ENCODE measurements around the gene IDH3A. TPM values are rescaled to one million over a fixed set of nuclear protein-coding genes. Genes with fewer than 3 reads are reported as not detected.

IDH3A gene
- total and polyA plus RNA-seq, 2 donors, result 45.7 to 69.5 TPM

DNA sequence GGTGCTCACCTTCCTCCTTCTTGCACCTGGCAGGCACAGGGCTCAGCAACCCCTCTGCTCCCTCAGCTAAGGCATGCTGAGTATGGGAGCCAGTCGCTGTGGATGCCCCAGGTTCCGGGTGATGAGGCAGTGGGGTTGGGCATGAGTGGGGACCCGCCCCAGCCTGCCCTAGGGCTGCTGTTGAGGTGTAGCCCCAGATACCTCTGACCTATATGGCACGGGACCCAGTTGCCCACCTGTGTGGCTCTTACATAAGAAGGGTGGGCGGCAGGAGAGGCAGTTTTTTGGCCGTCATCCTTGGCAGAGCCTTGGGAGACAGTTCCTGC is 64.2 kb downstream of the IDH3A start:
- no peak overlapping the region for H3K4me3 ChIP-seq (ENCODE audit: low read length in 2 of 2)
- DNase-seq (ENCODE audit: low read depth in 6 of 9, low spot score in 9 of 9), result no peak
- no peaks in the 10 kb centered on the region for H3K27me3 ChIP-seq (ENCODE audit: control insufficient read depth in 2 of 2, insufficient read depth in 1 of 2, low read length in 1 of 2)
- no peaks in the 10 kb centered on the region for H3K36me3 ChIP-seq (ENCODE audit: control insufficient read depth in 2 of 2, insufficient read depth in 2 of 2, low read length in 1 of 2)
- H3K9me3 ChIP-seq (ENCODE audit: control insufficient read depth in 2 of 2, insufficient read depth in 1 of 2, low read length in 1 of 2), result no peaks in the 10 kb centered on the region
- H3K27ac ChIP-seq (ENCODE audit: low read depth in 1 of 2, low read length in 1 of 2), result no peak overlapping the region
- WGBS, result 96% methylated on average over 6 of the region's 6 CpGs
- peaks cover 0 to 6% of the 10 kb centered on the region in 2 donors for H3K4me1 ChIP-seq (ENCODE audit: control insufficient read depth in 2 of 2, insufficient read depth in 2 of 2, low read length in 2 of 2)

DNA sequence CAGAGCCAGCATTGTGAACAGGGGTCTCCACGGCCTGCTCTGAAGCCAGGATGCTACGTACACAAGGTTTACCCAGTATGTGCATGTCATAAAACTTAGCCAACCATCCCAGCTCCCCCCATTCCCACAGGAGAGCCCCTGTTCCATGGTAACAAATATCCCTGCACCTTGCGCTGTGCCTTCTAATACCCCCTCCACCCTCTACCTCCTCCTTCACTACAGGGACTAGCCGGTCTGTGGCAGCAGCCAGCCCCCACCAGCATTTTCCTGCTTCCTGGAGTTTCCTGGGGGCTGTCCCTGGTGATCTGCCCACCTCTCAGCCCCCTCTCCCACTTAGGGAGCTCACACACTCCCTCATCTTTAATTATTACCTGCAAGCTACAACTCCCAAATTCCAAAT is 64.8 kb downstream of the IDH3A start:
- peaks cover 0 to 6% of the 10 kb centered on the region in 2 donors for H3K4me1 ChIP-seq (ENCODE audit: control insufficient read depth in 2 of 2, insufficient read depth in 2 of 2, low read length in 2 of 2)
- H3K27me3 ChIP-seq (ENCODE audit: control insufficient read depth in 2 of 2, insufficient read depth in 1 of 2, low read length in 1 of 2), result no peaks in the 10 kb centered on the region
- 97% methylated on average over 4 of the region's 4 CpGs for WGBS
- H3K27ac ChIP-seq (ENCODE audit: low read depth in 1 of 2, low read length in 1 of 2), result no peak overlapping the region
- H3K9me3 ChIP-seq (ENCODE audit: control insufficient read depth in 2 of 2, insufficient read depth in 1 of 2, low read length in 1 of 2), result no peaks in the 10 kb centered on the region
- no peak for DNase-seq (ENCODE audit: low read depth in 6 of 9, low spot score in 9 of 9)
- no peaks in the 10 kb centered on the region for H3K36me3 ChIP-seq (ENCODE audit: control insufficient read depth in 2 of 2, insufficient read depth in 2 of 2, low read length in 1 of 2)
- no peak overlapping the region for H3K4me3 ChIP-seq (ENCODE audit: low read length in 2 of 2)

- H3K4me1 ChIP-seq (ENCODE audit: control insufficient read depth in 2 of 2, insufficient read depth in 2 of 2, low read length in 2 of 2), result no peaks in the 10 kb centered on the region
- no peaks in the 10 kb centered on the region for H3K36me3 ChIP-seq (ENCODE audit: control insufficient read depth in 2 of 2, insufficient read depth in 2 of 2, low read length in 1 of 2)
- no peak overlapping the region for H3K27ac ChIP-seq (ENCODE audit: low read depth in 1 of 2, low read length in 1 of 2)
- WGBS, result 97% methylated on average over 7 of the region's 7 CpGs
- no peak overlapping the region for H3K4me3 ChIP-seq (ENCODE audit: low read length in 2 of 2)
- H3K27me3 ChIP-seq (ENCODE audit: control insufficient read depth in 2 of 2, insufficient read depth in 1 of 2, low read length in 1 of 2), result no peaks in the 10 kb centered on the region
- no peaks in the 10 kb centered on the region for H3K9me3 ChIP-seq (ENCODE audit: control insufficient read depth in 2 of 2, insufficient read depth in 1 of 2, low read length in 1 of 2)
- no peak for DNase-seq (ENCODE audit: low read depth in 6 of 9, low spot score in 9 of 9)
Observed at GRCh38 chr15:78216276-78217104, 67.3 kb downstream of the IDH3A start.

- Histone ChIP-seq H3K27me3 (ENCODE audit: control insufficient read depth in 2 of 2, insufficient read depth in 1 of 2, low read length in 1 of 2) (no peaks in the 10 kb centered on the region), H3K27ac (ENCODE audit: low read depth in 1 of 2, low read length in 1 of 2) (no peak overlapping the region), H3K36me3 (ENCODE audit: control insufficient read depth in 2 of 2, insufficient read depth in 2 of 2, low read length in 1 of 2) (no peaks in the 10 kb centered on the region), H3K4me3 (ENCODE audit: low read length in 2 of 2) (no peak overlapping the region), H3K4me1 (ENCODE audit: control insufficient read depth in 2 of 2, insufficient read depth in 2 of 2, low read length in 2 of 2) (no peaks in the 10 kb centered on the region), H3K9me3 (ENCODE audit: control insufficient read depth in 2 of 2, insufficient read depth in 1 of 2, low read length in 1 of 2) (no peaks in the 10 kb centered on the region)
- DNase-seq (ENCODE audit: low read depth in 6 of 9, low spot score in 9 of 9), result no peak
- 92% methylated on average over 1 of the region's 1 CpG for WGBS
Observed at GRCh38 chr15:78220713-78221112, 71.6 kb downstream of the IDH3A start.

Other genes starting within 250 kb of the IDH3A start
- 32.7 TPM for gene TBC1D2B, start 71.7 kb upstream of the IDH3A start, total RNA-seq
- 20.0 TPM for gene TBC1D2B, start 71.7 kb upstream of the IDH3A start, polyA plus RNA-seq
- 0.05 TPM for gene SH2D7, start 56.8 kb upstream of the IDH3A start, total RNA-seq
- gene SH2D7, start 56.8 kb upstream of the IDH3A start, polyA plus RNA-seq, result 0.05 TPM
- 50.6 TPM for gene CIB2, start 17.9 kb upstream of the IDH3A start, total RNA-seq
- 11.2 TPM for gene CIB2, start 17.9 kb upstream of the IDH3A start, polyA plus RNA-seq
- 7.9 TPM for gene ACSBG1, start 85.2 kb downstream of the IDH3A start, total RNA-seq
- 1.1 TPM for gene ACSBG1, start 85.2 kb downstream of the IDH3A start, polyA plus RNA-seq
- 6.2 TPM for gene DNAJA4, start 115.2 kb downstream of the IDH3A start, total RNA-seq
- 19.0 TPM for gene DNAJA4, start 115.2 kb downstream of the IDH3A start, polyA plus RNA-seq
- gene SKIC8, start 150.2 kb downstream of the IDH3A start, total RNA-seq, result 91.1 TPM
- 63.9 TPM for gene SKIC8, start 150.2 kb downstream of the IDH3A start, polyA plus RNA-seq
- gene CRABP1, start 191.0 kb downstream of the IDH3A start, total RNA-seq, result 1.8 TPM
- 6.5 TPM for gene CRABP1, start 191.0 kb downstream of the IDH3A start, polyA plus RNA-seq

Data from thymus (tissue), 11 donors.